ENCODE results near the gene HASPIN.

The HASPIN gene

GRCh38 chr17:3723556-3724377, at the start of gene HASPIN:
HASPIN (plus strand) TSS chr17:3723903; CDS start chr17:3723936, 33 bp downstream.
- peak; percentile 96 for DNase-seq

DNA sequence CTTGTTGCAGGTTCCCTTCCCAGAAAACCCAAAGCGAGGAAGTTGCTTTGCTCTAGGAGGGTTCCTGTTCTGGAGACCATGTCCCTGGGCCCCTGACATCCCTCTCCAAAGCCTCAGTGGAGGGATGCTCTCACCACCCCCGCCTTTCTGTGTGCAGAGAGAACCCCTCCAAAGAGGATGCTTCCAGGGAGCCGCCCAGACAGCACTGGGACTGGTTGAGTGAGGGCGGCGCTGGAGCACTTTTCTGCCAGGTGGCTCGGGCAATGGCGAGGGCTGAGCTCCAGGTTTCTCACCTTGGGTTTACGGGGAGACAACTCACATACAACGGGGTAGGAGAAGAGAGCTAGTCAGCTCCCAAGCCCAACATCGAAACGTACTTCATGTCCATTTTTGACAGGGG, 47.8 kb upstream of the HASPIN start:
- DNase-seq = no peak

- no peak for DNase-seq
Observed at GRCh38 chr17:3678095-3678820, 45.4 kb upstream of the HASPIN start.

DNA sequence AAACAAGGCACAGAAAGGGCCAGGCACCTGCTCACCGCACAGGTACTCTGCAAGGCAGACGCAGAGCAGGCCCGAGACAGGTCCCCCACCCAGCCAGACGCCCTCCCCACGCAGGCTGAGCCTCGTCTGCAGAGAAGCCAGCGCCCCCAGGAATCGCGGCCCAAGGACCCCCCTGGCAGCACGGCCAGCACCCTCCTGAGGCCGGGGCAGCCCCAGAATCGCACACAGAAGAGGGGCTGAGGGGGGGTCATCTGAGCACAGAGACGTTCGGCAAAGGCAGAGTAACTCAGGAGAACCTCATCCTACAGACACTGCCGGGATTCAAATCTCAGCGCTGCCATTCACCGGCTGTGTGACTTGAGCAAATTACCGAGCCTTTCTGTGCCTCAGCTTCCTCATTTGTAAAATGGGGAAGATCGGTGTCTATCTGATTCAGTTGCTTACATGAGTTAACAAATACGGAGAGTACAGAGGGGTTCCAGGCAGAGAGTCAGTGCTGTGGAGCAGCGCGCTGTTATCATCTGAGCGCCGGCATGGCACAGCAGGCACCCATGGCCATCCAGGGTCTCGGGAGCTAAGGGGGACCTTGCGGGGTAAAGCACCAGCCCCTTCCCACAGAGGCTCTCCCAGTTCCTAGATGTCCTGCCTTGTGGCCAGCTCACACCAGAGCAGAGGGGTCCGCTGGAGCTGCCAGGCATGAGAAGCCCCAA, 44.7 kb upstream of the HASPIN start:
- DNase-seq = no peak

DNA sequence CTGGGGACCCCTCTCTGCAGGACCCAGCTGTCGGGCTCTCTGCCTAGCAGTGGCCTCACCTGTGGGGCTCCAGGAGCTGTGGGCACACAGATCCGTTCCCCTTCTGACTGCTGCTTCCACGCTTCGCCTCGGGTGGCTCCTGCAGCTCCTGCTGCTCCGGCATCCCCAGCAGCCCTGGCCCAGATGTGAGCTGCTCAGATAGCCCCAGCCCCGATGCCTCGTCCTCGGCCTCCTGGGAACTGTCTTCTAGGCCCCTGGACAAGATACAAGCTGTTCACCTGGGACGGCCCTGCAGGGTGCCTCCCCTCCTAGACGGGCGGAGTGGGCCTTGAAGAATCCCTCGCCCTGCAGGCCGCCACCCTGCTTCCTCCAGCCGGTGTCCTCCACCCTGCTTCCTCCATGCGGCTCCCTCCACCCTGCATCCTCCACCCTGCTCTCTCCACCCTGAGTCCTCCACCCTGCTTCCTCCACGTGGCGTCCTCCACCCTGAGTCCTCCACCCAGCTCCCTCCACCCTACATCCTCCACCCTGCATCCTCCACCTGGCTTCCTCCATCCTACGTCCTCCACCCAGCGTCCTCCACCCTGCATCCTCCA, 44.1 kb upstream of the HASPIN start:
- no peak for DNase-seq

GRCh38 chr17:3681057-3681456, 42.6 kb upstream of the HASPIN start:
- DNase-seq = no peak

- no peak for DNase-seq
Observed at GRCh38 chr17:3681565-3681964, 42.1 kb upstream of the HASPIN start.

DNA sequence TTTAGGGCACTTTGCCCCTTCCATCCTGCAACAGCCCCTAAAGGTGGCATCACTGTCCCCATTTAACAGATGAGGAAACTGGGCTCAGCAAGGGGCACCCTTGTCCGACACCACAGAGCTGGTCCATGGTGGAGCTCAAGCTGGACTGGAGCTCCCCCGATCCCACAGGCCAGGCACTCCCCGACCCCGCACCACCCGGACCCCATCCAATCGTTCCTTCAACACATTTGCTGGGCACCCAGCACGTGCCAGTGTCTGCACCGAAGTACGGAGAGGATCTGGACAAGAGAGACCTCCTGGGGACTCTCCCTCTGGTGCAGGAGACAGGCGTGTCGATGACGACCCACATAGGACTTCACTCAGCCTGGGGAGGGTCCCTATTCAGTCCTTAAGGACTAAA, 41.7 kb upstream of the HASPIN start:
- DNase-seq = no peak

- peak; percentile 71 for DNase-seq
Observed at GRCh38 chr17:3683054-3683511, 40.6 kb upstream of the HASPIN start.

GRCh38 chr17:3685174-3685573, 38.5 kb upstream of the HASPIN start:
- DNase-seq = no peak

- DNase-seq = no peak
Observed at GRCh38 chr17:3688027-3688553, 35.6 kb upstream of the HASPIN start.

GRCh38 chr17:3688852-3689261, 34.8 kb upstream of the HASPIN start:
- DNase-seq = no peak

DNA sequence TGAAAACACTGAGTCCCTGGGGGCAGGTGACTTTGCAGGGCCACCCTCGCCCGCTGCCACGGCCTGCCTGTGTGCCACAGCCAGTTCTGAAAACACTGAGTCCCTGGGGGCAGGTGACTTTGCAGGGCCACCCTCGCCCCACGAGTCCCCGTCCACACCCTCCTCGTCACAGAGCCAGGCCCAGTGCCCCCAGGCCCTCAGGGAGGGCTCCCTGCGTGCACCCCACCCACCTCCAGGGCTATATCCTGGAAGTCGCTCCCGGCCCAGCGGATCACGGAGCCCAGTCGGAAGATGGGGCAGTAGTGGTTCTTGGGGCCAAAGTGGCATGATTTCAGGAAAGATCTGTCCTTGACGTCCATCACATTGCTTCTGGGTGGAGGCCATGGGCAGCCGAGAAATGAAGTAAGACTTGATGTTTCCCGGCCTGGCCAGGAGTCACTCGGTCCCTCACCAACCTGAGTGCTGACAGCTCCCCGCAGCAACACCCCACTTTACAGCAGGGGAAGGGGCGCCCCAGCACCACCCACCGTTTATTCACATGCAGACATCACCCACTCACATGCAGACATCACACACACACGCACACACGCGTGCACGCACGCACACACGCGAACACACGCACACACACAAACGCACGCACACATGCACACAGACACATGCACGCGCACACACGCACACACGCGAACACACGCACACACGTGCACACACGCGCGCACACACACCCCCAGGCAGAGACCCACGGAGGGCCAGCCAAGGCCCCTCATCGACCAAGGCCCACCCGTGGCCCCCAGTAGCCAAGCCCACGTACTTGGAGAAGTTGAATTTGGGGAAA, 34.2 kb upstream of the HASPIN start:
- DNase-seq = no peak

DNA sequence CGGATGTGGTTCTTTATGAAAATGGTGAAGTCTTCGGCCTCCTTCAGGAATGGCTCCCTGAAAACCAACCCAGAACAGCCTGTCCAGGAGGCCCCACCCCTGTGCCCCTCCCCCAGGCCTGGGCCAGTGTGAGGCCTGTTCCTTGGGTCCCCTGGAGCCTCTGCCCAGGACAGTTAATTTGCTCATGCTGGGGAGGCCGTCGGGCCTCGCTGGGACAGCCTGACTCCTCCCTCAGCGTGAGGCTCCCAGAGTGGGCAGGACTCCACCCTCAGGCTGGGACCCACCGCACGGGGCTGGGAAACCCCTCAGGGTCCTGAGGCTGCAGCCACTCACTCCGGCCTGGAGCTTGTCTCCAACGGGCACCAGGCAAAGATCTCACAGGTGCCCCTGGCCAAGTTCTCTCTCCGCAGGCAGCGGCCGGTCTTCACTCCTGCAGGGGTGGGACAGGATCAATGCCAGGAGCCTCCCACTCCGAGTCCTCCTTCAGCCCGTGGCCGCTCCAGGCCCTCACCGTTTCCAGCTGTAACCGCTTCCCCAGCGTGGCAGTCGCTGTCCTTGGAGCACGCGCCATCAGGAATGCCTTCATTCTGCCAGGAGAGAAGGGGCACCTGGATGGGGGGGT, 33.5 kb upstream of the HASPIN start:
- no peak for DNase-seq

DNA sequence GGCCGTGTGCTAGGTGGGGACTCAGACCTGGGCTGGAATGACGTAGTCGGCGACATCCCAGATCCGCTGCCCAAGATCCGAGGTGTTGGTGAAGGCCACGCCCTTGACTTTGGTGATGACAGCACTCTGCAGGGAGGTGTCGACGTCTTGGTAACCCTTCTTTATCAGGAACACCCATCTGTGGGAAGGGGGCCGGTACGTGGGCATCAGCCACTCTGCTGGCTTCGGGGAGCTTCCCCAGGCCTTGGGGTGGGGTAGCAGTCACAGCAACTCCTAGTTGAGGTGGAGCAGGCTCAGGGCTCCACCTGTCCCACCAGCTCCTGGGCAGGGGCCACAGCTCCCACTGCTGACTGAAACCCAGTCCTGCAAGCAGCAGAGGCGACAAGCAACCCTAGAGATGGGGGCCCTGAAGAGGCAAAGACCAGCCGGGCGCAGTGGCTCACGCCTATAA, 32.1 kb upstream of the HASPIN start:
- DNase-seq = no peak

GRCh38 chr17:3692346-3692745, 31.4 kb upstream of the HASPIN start:
- DNase-seq = no peak

GRCh38 chr17:3693141-3693540, 30.6 kb upstream of the HASPIN start:
- DNase-seq = no peak

DNA sequence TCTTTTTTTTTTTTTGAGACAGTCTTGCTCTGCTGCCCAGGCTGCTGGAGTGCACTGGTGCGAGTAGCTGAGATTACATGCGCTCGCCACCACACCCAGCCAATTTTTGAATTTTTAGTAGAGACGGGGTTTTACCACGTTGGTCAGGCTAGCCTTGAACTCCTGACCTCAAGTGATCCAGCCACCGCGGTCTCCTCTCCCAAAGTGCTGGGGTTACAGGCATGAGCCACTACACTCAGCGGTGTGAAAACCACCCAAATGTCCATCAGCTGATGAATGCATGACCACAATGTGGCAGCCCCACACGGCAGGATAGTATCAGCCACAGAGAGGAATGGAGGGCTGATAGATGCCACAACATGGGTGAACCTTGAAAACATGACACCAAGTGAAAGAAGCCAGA, 29.9 kb upstream of the HASPIN start:
- peak; percentile 86 for DNase-seq

GRCh38 chr17:3695129-3695722, 28.5 kb upstream of the HASPIN start:
- DNase-seq = peak; percentile 34

DNA sequence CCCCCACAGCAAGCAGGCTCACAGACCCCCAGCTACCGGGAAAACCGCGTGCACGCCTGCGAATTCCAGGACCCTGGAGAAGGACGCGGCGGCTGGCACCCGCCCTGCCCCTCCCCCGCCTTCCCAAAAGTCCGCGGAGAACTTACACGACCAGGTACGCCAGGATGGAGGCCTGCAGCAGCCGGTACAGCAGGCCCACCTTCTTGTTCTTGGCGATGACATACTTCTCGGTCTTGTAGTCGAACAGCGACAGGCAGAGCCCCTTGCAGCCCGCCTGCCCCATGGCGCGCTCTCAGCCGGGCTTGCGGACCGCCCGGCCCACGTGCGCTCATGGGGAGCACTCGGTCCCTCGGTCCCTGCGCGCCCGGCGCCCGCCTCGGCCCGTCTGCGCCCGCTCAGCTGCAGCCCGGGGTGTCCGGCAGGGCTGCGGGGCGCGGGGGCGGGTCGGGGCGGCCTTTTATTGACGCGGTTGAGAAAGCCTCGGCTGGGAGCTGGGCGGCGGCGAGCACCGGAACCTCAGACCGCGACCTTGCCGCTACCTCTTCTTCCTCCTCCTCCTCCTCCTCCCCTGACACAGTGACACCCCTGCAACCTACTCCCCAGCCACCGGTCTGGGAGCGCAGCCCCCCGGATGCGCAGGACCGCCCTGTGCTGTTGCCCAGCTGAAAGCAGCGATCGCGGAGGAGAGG, 27.8 kb upstream of the HASPIN start, which contains the start of gene P2RX5:
TSS of gene P2RX5 (minus strand) at position 433 of the 689 bp plus-strand sequence. CDS start at position 283, 150 bp downstream.
- peak; percentile 80 for DNase-seq

Measured in activated CD4-positive, alpha-beta T cell treated with anti-CD3 and anti-CD28 coated beads, Interleukin-10, Interleukin-2, amounts not matched to agents 100 ng/mL and 50 ng/mL, durations not matched to agents 16 hours and 8 hours (primary cell).